Neutrophil (primary cell): ENCODE data around the gene PTPN14.

Source experiments
- H3K27ac ChIP-seq: fragments of 200-600 bp; sonication (generic); 2 replicates; pipeline ENCODE4 v1.5.1; 2016; ENCODE audit warnings: mild to moderate bottlenecking, moderate library complexity
- H3K27me3 ChIP-seq: fragments of 200-600 bp; sonication (generic); 2 replicates; pipeline ENCODE4 v1.6.0; 2016; ENCODE audit warnings: mild to moderate bottlenecking
- H3K36me3 ChIP-seq: fragments of 200-600 bp; sonication (generic); 2 replicates; pipeline ENCODE4 v1.5.1; 2017
- H3K4me1 ChIP-seq, 2 experiments: fragments of 200-600 bp in 1 of 2; sonication (generic) in 1 of 2; 1 replicate in 1 of 2; 2 replicates in 1 of 2; pipeline versions ENCODE4 v1.5.1 to v1.6.1; 2013 to 2016; ENCODE audit warnings: low read depth in 1 of 2, low read length in 1 of 2, mild to moderate bottlenecking in 1 of 2, moderate library complexity in 1 of 2; ENCODE audit not compliant: control insufficient read depth in 1 of 2, insufficient read depth in 1 of 2
- H3K4me3 ChIP-seq, 2 experiments: fragments of 200-600 bp in 1 of 2; sonication (generic) in 1 of 2; 1 replicate in 1 of 2; 2 replicates in 1 of 2; pipeline ENCODE4 v1.5.1; 2013 to 2016; ENCODE audit warnings: low read depth in 1 of 2, low read length in 1 of 2, mild to moderate bottlenecking in 1 of 2, moderate library complexity in 1 of 2
- H3K9me3 ChIP-seq: fragments of 200-600 bp; sonication (generic); 2 replicates; pipeline ENCODE4 v1.5.1; 2016
- CTCF ChIP-seq: fragments of 200-600 bp; sonication (generic); IDR thresholded peaks from 2 replicates; pipeline ENCODE4 v1.5.1; 2016; ENCODE audit warnings: antibody characterized with exemption

PTPN14 gene

DNA sequence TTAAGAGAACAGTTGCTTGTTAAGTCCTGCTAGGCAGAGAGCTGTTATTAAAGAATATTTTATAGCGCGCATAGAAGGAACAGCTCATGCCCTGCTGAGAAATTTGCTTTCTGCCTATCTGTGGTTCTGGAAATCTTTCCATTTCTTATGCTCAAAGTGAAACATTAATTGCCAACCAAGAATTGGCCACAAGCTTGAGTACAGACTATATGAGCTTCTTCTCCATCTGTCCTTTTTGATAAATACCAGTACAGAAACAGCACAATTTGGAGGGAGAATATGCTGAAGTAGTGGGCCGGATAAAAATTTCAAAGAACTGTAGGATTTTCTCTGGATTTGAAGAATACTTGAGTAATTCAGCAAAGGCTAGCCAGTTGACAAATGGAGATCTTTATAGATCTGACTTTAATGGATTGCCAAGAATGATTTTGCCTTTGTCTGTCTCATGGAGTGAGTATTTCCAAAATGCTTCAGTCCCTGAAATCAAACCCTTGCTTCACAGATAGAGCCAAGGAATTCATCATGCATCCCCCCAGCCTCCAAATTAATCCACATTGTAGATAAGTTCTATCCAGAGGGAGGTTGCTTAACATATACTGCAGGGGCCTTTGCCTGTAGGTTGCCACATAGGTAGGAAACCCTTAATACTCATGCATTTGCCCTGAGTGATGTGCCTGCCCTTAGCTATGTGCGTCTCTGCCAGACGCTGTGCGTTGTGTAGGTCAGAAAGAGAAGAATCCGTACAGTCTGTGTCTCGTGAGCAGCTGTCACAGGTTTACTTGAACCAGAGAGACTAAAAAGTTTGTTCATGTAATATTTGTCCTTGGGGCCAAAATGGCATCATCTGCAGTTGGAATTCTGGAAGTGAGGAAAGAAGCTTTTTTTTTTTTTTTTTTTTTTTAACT lies 226.3 kb downstream of the PTPN14 start:
- H3K36me3 ChIP-seq, result no peaks in the 10 kb centered on the region

DNA sequence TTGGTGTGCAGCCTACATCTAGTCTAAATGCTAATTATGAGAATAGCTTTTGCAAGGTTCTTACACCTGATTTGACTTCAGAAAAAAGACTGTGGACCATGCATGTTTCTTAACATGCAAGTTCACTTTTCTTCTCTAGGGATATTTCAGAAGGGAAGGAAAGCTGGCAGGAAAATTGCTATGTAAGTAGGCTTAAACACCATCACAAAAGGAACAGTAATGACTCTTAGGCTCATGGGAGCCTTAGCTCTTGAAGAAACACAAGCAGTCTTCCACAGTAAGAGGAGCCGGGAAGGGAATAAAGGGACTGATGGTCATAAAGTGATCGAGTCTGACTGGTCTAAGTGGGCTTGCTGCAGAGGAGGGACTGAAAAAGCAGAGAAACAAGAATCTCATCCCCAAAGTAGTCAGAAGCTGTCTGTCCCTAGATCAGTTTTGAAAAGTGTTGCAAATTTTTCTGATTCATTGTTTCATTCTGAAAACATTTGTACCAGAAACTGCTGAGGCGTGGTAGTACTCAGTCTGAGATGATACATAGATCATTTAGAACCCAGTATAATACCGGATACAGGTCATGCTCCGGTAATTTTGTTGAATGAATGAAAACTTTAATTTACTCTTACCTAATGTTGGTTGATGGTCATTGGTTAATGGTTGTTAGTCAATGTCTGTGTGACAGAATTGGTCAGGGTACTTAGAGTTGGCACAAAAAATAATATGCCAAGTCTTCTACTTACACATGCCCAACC lies 229.5 kb downstream of the PTPN14 start:
- H3K4me1 ChIP-seq, result no peaks in the 10 kb centered on the region
- H3K4me3 ChIP-seq, result no peak overlapping the region
- no peaks in the 10 kb centered on the region for H3K27me3 ChIP-seq
- TF ChIP-seq CTCF, result no peak
- H3K36me3 ChIP-seq, result no peaks in the 10 kb centered on the region
- H3K9me3 ChIP-seq, result no peaks in the 10 kb centered on the region
- H3K27ac ChIP-seq, result no peak overlapping the region

More for the DNA sequence above, 226.3 kb downstream of the PTPN14 start:
- TF ChIP-seq CTCF, result no peak
- Histone ChIP-seq H3K27ac (no peak overlapping the region), H3K9me3 (no peaks in the 10 kb centered on the region), H3K4me1 (no peaks in the 10 kb centered on the region), H3K27me3 (no peaks in the 10 kb centered on the region), H3K4me3 (no peak overlapping the region)

GRCh38 chr1:214319938-214320337 lies 231.5 kb downstream of the PTPN14 start:
- Histone ChIP-seq H3K4me3 (no peak overlapping the region), H3K4me1 (no peaks in the 10 kb centered on the region), H3K27me3 (no peaks in the 10 kb centered on the region), H3K9me3 (no peaks in the 10 kb centered on the region), H3K36me3 (no peaks in the 10 kb centered on the region), H3K27ac (no peak overlapping the region)
- no peak for TF ChIP-seq CTCF

- TF ChIP-seq CTCF, result no peak
- Histone ChIP-seq H3K27me3 (no peaks in the 10 kb centered on the region), H3K27ac (no peak overlapping the region), H3K9me3 (no peaks in the 10 kb centered on the region), H3K36me3 (no peaks in the 10 kb centered on the region), H3K4me1 (no peaks in the 10 kb centered on the region), H3K4me3 (no peak overlapping the region)
Measured at GRCh38 chr1:214318956-214319736, 232.3 kb downstream of the PTPN14 start.

DNA sequence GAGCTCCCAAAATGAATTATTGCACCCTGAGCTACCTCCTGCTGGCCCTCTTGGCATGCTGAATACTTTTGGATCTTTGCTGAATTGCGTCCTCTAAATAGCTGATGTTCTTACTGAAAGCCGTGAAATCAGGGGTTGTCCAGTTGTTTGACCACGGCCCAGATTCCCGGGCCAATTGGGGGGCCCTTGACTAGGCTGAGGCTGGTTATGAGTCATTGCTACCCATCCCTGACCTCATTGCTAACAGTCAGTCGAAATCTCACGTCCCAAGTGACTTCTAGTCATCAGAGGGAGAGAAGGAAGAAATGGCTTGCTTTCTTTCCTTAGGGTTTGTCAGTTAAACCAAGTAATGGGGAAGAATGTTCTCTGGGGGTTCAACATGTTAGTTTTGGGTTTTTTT lies 233.0 kb downstream of the PTPN14 start:
- no peak for TF ChIP-seq CTCF
- Histone ChIP-seq H3K4me1 (no peaks in the 10 kb centered on the region), H3K27ac (no peak overlapping the region), H3K4me3 (no peak overlapping the region), H3K9me3 (no peaks in the 10 kb centered on the region), H3K36me3 (no peaks in the 10 kb centered on the region), H3K27me3 (no peaks in the 10 kb centered on the region)
